ENCODE results near the gene ROBO2. TPM values are rescaled to one million over a fixed set of nuclear protein-coding genes. Genes with fewer than 3 reads are reported as not detected.

Gene ROBO2
- total and polyA plus RNA-seq, 2 experiments from 2014 or later, result 1.2 to 14.3 TPM

GRCh38 chr3:77648664-77649063, 608.8 kb downstream of the ROBO2 start:
- Histone ChIP-seq H3K79me2 (no peaks in the 10 kb centered on the region), H3K27me3 (no peaks in the 10 kb centered on the region), H4K20me1 (ENCODE audit: insufficient read depth, poor library complexity, severe bottlenecking) (no peaks in the 10 kb centered on the region), H3K36me3 (replicated peaks; ENCODE audit: insufficient read depth, low read depth) (no peaks in the 10 kb centered on the region), H3K9me3 (ENCODE audit: low read depth) (no peaks in the 10 kb centered on the region), H3K4me2 (no peak overlapping the region), H2AFZ (no peak overlapping the region), H3K27ac (no peak overlapping the region), H3K4me1 (ENCODE audit: insufficient read depth) (no peaks in the 10 kb centered on the region), H3K4me3 (no peak overlapping the region), H3K9me2 (replicated peaks; ENCODE audit: insufficient read depth) (no peaks in the 10 kb centered on the region)
- DNase-seq (ENCODE audit: low spot score), result no peak
- TF ChIP-seq EZH2phosphoT487 (IDR thresholded peaks at IDR 0.05; ENCODE audit: low read depth, severe bottlenecking, unreplicated experiment), result no peak
- no peak for TF ChIP-seq EZH2 (IDR thresholded peaks at IDR 0.05; ENCODE audit: borderline replicate concordance)
- no peak for TF ChIP-seq CTCF (IDR thresholded peaks at IDR 0.05; ENCODE audit: poor library complexity)
- 59% methylated on average over 4 of the region's 4 CpGs for WGBS (ENCODE audit: low lambda C conversion rate, missing lambda C conversion rate)

DNA sequence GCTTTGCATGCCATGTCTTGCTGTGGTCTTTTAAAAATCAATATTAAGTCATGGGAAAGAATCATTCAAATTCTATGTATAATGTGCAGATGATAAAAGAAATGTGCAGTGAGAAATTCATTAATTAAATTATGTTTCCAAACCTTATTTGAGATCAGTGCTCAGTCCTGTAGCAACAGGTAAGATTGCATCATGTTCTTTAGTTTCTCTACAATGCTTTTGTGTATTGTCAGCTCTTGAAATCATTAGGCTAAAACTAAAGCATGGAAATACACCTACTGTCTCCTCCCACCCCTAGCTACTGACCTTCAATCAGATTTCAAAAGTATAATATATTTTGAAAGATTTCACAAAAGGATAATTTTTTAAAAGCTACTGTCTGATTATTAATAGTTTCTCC, 612.7 kb downstream of the ROBO2 start:
- Histone ChIP-seq H3K79me2 (no peaks in the 10 kb centered on the region), H3K9me2 (replicated peaks; ENCODE audit: insufficient read depth) (no peaks in the 10 kb centered on the region), H2AFZ (no peak overlapping the region), H3K36me3 (replicated peaks; ENCODE audit: insufficient read depth, low read depth) (no peaks in the 10 kb centered on the region), H3K4me2 (no peak overlapping the region), H3K27me3 (no peaks in the 10 kb centered on the region), H3K27ac (no peak overlapping the region), H3K9me3 (ENCODE audit: low read depth) (no peaks in the 10 kb centered on the region), H3K4me3 (no peak overlapping the region), H3K4me1 (ENCODE audit: insufficient read depth) (no peaks in the 10 kb centered on the region), H4K20me1 (ENCODE audit: insufficient read depth, poor library complexity, severe bottlenecking) (no peaks in the 10 kb centered on the region)
- no peak for TF ChIP-seq CTCF (IDR thresholded peaks at IDR 0.05; ENCODE audit: poor library complexity)
- TF ChIP-seq EZH2 (IDR thresholded peaks at IDR 0.05; ENCODE audit: borderline replicate concordance), result no peak
- no peak for TF ChIP-seq EZH2phosphoT487 (IDR thresholded peaks at IDR 0.05; ENCODE audit: low read depth, severe bottlenecking, unreplicated experiment)
- DNase-seq (ENCODE audit: low spot score), result no peak

DNA sequence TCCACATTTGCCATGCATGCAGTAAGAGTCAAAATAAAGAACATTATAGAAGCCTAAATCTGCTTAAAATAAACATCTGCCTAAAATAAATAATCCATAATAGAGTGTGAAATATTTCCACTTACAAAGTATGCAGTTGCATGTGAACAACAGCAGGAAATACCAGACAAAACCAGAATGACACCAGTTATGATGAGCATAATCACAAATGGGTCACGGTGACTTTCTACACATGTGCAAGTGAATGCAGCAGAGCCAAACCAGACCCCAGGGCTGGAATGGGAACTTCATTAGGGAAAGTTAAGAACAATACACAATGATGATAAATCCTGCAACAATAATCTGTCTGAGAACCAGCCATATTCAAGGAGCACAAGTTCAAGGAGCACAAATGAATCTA, 615.5 kb downstream of the ROBO2 start:
- H3K4me1 ChIP-seq (ENCODE audit: insufficient read depth), result no peaks in the 10 kb centered on the region
- DNase-seq (ENCODE audit: low spot score), result no peak
- H3K36me3 ChIP-seq (replicated peaks; ENCODE audit: insufficient read depth, low read depth), result no peaks in the 10 kb centered on the region
- H3K9me3 ChIP-seq (ENCODE audit: low read depth), result no peaks in the 10 kb centered on the region
- H4K20me1 ChIP-seq (ENCODE audit: insufficient read depth, poor library complexity, severe bottlenecking), result no peaks in the 10 kb centered on the region
- no peaks in the 10 kb centered on the region for H3K9me2 ChIP-seq (replicated peaks; ENCODE audit: insufficient read depth)
- no peak for TF ChIP-seq EZH2 (IDR thresholded peaks at IDR 0.05; ENCODE audit: borderline replicate concordance)
- TF ChIP-seq CTCF (IDR thresholded peaks at IDR 0.05; ENCODE audit: poor library complexity), result no peak
- no peak for TF ChIP-seq EZH2phosphoT487 (IDR thresholded peaks at IDR 0.05; ENCODE audit: low read depth, severe bottlenecking, unreplicated experiment)
- no peaks in the 10 kb centered on the region for H3K27me3 ChIP-seq
- H3K4me3 ChIP-seq, result no peak overlapping the region
- H3K4me2 ChIP-seq, result no peak overlapping the region
- no peak overlapping the region for H2AFZ ChIP-seq
- no peaks in the 10 kb centered on the region for H3K79me2 ChIP-seq
- no peak overlapping the region for H3K27ac ChIP-seq
- 79% methylated on average over 1 of the region's 1 CpG for WGBS (ENCODE audit: low lambda C conversion rate, missing lambda C conversion rate)

DNA sequence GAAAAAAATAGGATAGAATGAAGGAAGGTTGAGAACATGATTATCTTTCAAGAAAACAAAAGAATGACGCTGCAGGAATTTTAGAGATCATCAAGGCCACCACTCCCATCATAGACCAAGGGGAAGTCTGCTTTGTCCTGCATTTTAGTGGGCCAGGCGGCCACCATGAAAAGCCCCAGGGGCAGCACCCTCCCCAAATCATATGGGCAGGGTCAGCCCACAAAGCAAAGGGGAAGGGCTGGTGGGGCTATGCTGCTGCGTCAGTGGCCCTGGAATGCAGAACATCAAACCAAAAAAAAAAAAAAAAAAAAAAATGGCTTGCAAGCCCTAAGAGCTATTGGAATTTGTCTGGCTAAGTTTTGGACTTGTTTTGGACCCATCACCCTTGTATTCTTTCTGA, 620.8 kb downstream of the ROBO2 start:
- no peak overlapping the region for H2AFZ ChIP-seq
- no peaks in the 10 kb centered on the region for H3K4me1 ChIP-seq (ENCODE audit: insufficient read depth)
- no peaks in the 10 kb centered on the region for H3K27me3 ChIP-seq
- no peak for DNase-seq (ENCODE audit: low spot score)
- TF ChIP-seq EZH2phosphoT487 (IDR thresholded peaks at IDR 0.05; ENCODE audit: low read depth, severe bottlenecking, unreplicated experiment) (no peak), EZH2 (IDR thresholded peaks at IDR 0.05; ENCODE audit: borderline replicate concordance) (no peak), CTCF (IDR thresholded peaks at IDR 0.05; ENCODE audit: poor library complexity) (no peak)
- H3K4me3 ChIP-seq, result no peak overlapping the region
- no peak overlapping the region for H3K4me2 ChIP-seq
- H3K27ac ChIP-seq, result no peak overlapping the region
- no peaks in the 10 kb centered on the region for H3K9me3 ChIP-seq (ENCODE audit: low read depth)
- H4K20me1 ChIP-seq (ENCODE audit: insufficient read depth, poor library complexity, severe bottlenecking), result no peaks in the 10 kb centered on the region
- no peaks in the 10 kb centered on the region for H3K36me3 ChIP-seq (replicated peaks; ENCODE audit: insufficient read depth, low read depth)
- WGBS (ENCODE audit: low lambda C conversion rate, missing lambda C conversion rate), result 85% methylated on average over 3 of the region's 3 CpGs
- H3K9me2 ChIP-seq (replicated peaks; ENCODE audit: insufficient read depth), result no peaks in the 10 kb centered on the region
- no peaks in the 10 kb centered on the region for H3K79me2 ChIP-seq

Data from hepatocyte (in vitro differentiated cells).